Amniotic epithelial cell (primary cell): ENCODE data around the gene CACNA1B.
"Not testable (repeated sequence)": the region's sequence is repeated elsewhere in the genome, so short reads cannot be mapped to it uniquely, and the experiment has no call there.

Experiments
- DNase-seq: peaks from one replicate; pipeline ENCODE4 v3.0.0-alpha.2; 2010; ENCODE audit warnings: low read depth

CACNA1B gene

GRCh38 chr9:137866226-137867141 lies 11.1 kb upstream of the CACNA1B start:
- no peak for DNase-seq

- no peak for DNase-seq
These were observed 7.2 kb upstream of the CACNA1B start for GRCh38 chr9:137870432-137870831.

- DNase-seq = no peak
These were observed 5.3 kb upstream of the CACNA1B start for GRCh38 chr9:137872296-137872695.

- DNase-seq = no peak
These were observed 4.2 kb upstream of the CACNA1B start for GRCh38 chr9:137873408-137873807.

GRCh38 chr9:137873858-137874362 lies 3.7 kb upstream of the CACNA1B start:
- no peak for DNase-seq

GRCh38 chr9:137875354-137875753 lies 2.2 kb upstream of the CACNA1B start:
- no peak for DNase-seq

GRCh38 chr9:137875846-137876245 lies 1.7 kb upstream of the CACNA1B start:
- no peak for DNase-seq

- no peak for DNase-seq
These were observed 1.3 kb upstream of the CACNA1B start for GRCh38 chr9:137876269-137876668.

GRCh38 chr9:137876781-137877386 lies 698 bp upstream of the CACNA1B start:
- no peak for DNase-seq

- peak; percentile 2 for DNase-seq
These were observed 762 bp downstream of the CACNA1B start for GRCh38 chr9:137878146-137878941.

- no peak for DNase-seq
These were observed 1.5 kb downstream of the CACNA1B start for GRCh38 chr9:137879052-137879451.

GRCh38 chr9:137879566-137880150 lies 2.1 kb downstream of the CACNA1B start:
- no peak for DNase-seq

- no peak for DNase-seq
These were observed 2.8 kb downstream of the CACNA1B start for GRCh38 chr9:137880160-137880975.

- no peak for DNase-seq
These were observed 3.5 kb downstream of the CACNA1B start for GRCh38 chr9:137880976-137881530.

GRCh38 chr9:137881591-137882505 lies 4.3 kb downstream of the CACNA1B start:
- DNase-seq = no peak

GRCh38 chr9:137882506-137882821 lies 4.9 kb downstream of the CACNA1B start:
- DNase-seq = no peak

GRCh38 chr9:137883977-137884376 lies 6.4 kb downstream of the CACNA1B start:
- not testable (repeated sequence) for DNase-seq

- DNase-seq = not testable (repeated sequence)
These were observed 7.0 kb downstream of the CACNA1B start for GRCh38 chr9:137884547-137884946.

- not testable (repeated sequence) for DNase-seq
These were observed 7.5 kb downstream of the CACNA1B start for GRCh38 chr9:137885121-137885520.

- not testable (repeated sequence) for DNase-seq
These were observed 11.0 kb downstream of the CACNA1B start for GRCh38 chr9:137888621-137889020.
